Measurements from ENCODE around the gene C2CD4C.

C2CD4C gene

DNA sequence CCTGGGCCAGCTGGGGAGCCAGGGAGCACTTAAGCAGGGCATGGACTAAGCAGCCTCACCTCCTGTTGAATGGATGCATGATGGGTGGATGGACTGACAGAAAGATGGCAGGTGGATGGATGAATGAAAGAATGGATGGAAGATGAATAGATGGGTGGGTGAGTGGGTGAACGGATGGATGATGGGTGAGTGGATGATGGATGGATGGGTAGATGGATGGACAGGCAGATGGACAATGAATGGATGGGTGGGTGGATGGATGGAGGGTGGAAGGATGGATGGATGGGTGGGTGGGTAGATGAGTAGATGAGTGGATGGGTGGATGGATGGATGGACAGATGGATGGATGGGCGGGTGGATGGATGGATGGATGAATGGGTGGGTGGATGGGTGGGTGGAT, 33.1 kb upstream of the C2CD4C start:
- no peaks in the 10 kb centered on the region for H3K9me3 ChIP-seq (ENCODE audit: severe bottlenecking)
- H3K4me1 ChIP-seq (ENCODE audit: insufficient read depth, poor library complexity, severe bottlenecking): no peaks in the 10 kb centered on the region
- no peaks in the 10 kb centered on the region for H3K27me3 ChIP-seq (ENCODE audit: insufficient read depth, poor library complexity, severe bottlenecking)
- no peak for ATAC-seq (ENCODE audit: low read depth)
- H3K36me3 ChIP-seq (ENCODE audit: low read depth): no peaks in the 10 kb centered on the region
- TF ChIP-seq, protein P1, sequence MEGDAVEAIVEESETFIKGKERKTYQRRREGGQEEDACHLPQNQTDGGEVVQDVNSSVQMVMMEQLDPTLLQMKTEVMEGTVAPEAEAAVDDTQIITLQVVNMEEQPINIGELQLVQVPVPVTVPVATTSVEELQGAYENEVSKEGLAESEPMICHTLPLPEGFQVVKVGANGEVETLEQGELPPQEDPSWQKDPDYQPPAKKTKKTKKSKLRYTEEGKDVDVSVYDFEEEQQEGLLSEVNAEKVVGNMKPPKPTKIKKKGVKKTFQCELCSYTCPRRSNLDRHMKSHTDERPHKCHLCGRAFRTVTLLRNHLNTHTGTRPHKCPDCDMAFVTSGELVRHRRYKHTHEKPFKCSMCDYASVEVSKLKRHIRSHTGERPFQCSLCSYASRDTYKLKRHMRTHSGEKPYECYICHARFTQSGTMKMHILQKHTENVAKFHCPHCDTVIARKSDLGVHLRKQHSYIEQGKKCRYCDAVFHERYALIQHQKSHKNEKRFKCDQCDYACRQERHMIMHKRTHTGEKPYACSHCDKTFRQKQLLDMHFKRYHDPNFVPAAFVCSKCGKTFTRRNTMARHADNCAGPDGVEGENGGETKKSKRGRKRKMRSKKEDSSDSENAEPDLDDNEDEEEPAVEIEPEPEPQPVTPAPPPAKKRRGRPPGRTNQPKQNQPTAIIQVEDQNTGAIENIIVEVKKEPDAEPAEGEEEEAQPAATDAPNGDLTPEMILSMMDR (IDR thresholded peaks at IDR 0.05; ENCODE audit: poor library complexity, severe bottlenecking): no peak
- no peak overlapping the region for H3K4me3 ChIP-seq (ENCODE audit: severe bottlenecking)
- no peak overlapping the region for H3K27ac ChIP-seq (ENCODE audit: poor library complexity, severe bottlenecking)
- no peak for DNase-seq (ENCODE audit: low spot score)

GRCh38 chr19:441213-441836, 32.4 kb upstream of the C2CD4C start:
- DNase-seq (ENCODE audit: low spot score) (no peak), ATAC-seq (ENCODE audit: low read depth) (no peak)
- TF ChIP-seq, protein P1 (IDR thresholded peaks at IDR 0.05; ENCODE audit: poor library complexity, severe bottlenecking): no peak
- no peaks in the 10 kb centered on the region for H3K27me3 ChIP-seq (ENCODE audit: insufficient read depth, poor library complexity, severe bottlenecking)
- H3K27ac ChIP-seq (ENCODE audit: poor library complexity, severe bottlenecking): no peak overlapping the region
- H3K9me3 ChIP-seq (ENCODE audit: severe bottlenecking): no peaks in the 10 kb centered on the region
- H3K4me3 ChIP-seq (ENCODE audit: severe bottlenecking): no peak overlapping the region
- H3K36me3 ChIP-seq (ENCODE audit: low read depth): no peaks in the 10 kb centered on the region
- no peaks in the 10 kb centered on the region for H3K4me1 ChIP-seq (ENCODE audit: insufficient read depth, poor library complexity, severe bottlenecking)

GRCh38 chr19:440391-441212, 31.7 kb upstream of the C2CD4C start:
- TF ChIP-seq, protein P1 (IDR thresholded peaks at IDR 0.05; ENCODE audit: poor library complexity, severe bottlenecking): no peak

GRCh38 chr19:439167-439900, 30.4 kb upstream of the C2CD4C start:
- no peak overlapping the region for H3K4me3 ChIP-seq (ENCODE audit: severe bottlenecking)
- H3K27me3 ChIP-seq (ENCODE audit: insufficient read depth, poor library complexity, severe bottlenecking): no peaks in the 10 kb centered on the region
- no peak for ATAC-seq (ENCODE audit: low read depth)

More at GRCh38 chr19:440391-441212, 31.7 kb upstream of the C2CD4C start:
- ATAC-seq (ENCODE audit: low read depth) (no peak), DNase-seq (ENCODE audit: low spot score) (no peak)
- no peaks in the 10 kb centered on the region for H3K4me1 ChIP-seq (ENCODE audit: insufficient read depth, poor library complexity, severe bottlenecking)
- no peaks in the 10 kb centered on the region for H3K36me3 ChIP-seq (ENCODE audit: low read depth)
- no peaks in the 10 kb centered on the region for H3K9me3 ChIP-seq (ENCODE audit: severe bottlenecking)
- H3K4me3 ChIP-seq (ENCODE audit: severe bottlenecking): no peak overlapping the region
- H3K27me3 ChIP-seq (ENCODE audit: insufficient read depth, poor library complexity, severe bottlenecking): no peaks in the 10 kb centered on the region
- H3K27ac ChIP-seq (ENCODE audit: poor library complexity, severe bottlenecking): no peak overlapping the region

More at GRCh38 chr19:439167-439900, 30.4 kb upstream of the C2CD4C start:
- TF ChIP-seq, protein P1 (IDR thresholded peaks at IDR 0.05; ENCODE audit: poor library complexity, severe bottlenecking): no peak
- no peaks in the 10 kb centered on the region for H3K9me3 ChIP-seq (ENCODE audit: severe bottlenecking)
- no peak for DNase-seq (ENCODE audit: low spot score)
- no peak overlapping the region for H3K27ac ChIP-seq (ENCODE audit: poor library complexity, severe bottlenecking)
- no peaks in the 10 kb centered on the region for H3K4me1 ChIP-seq (ENCODE audit: insufficient read depth, poor library complexity, severe bottlenecking)
- H3K36me3 ChIP-seq (ENCODE audit: low read depth): no peaks in the 10 kb centered on the region
